Measurements from ENCODE around the gene RIBC1. TPM values are rescaled to one million over a fixed set of nuclear protein-coding genes. Genes with fewer than 3 reads are reported as not detected.
"Not testable (repeated sequence)": the region's sequence is repeated elsewhere in the genome, so short reads cannot be mapped to it uniquely, and the experiment has no call there.

RIBC1 gene
- total and polyA plus RNA-seq, 2 experiments from 2014 or later, result 0.45 to 0.55 TPM

DNA sequence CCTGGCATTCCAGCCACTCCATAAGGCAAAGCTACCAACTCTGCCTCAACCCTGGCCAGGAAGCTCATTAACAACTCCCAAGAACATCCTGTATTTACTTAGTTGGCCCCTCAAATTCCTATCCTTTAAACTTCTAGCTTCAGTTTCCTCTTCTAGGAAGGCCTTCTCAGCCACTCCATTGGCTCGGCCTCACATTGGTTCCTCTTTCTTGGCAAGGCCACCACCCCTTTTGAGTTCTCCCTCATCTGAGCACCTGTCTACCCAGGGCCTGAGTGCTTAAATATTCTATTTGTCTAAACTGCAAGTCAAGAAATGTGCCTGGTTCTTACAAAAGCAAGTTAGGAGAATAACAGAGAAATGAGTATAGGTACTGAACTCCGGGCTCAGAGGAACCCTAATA is 10.2 kb upstream of the RIBC1 start (continued):
- TF ChIP-seq NANOG (IDR thresholded peaks at IDR 0.05; ENCODE audit: borderline replicate concordance) (no peak), POLR2AphosphoS5 (IDR thresholded peaks at IDR 0.05; ENCODE audit: low read depth) (no peak), ZNF114 (CRISPR knock-in tag; IDR thresholded peaks at IDR 0.05) (no peak), STAT1 (IDR thresholded peaks at IDR 0.05; ENCODE audit: unreplicated experiment) (no peak)

DNA sequence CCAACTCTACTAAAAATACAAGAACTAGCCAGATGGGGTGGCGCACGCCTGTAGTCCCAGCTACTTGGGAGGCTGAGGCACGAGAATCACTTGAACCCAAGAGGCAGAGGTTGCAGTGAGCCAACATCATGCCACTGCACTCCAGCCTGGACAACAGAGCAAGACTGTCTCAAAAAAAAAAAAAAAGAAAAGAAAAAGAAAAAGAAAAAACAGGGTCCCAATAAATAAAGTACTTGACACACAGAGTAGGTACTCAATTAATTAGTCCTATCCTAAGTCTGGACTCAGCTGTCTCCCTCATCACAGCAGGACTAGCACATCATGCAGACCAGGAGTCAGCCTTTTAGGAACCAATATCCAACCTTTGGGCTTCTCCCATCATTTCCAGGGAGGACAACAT is 2.3 kb upstream of the RIBC1 start:
- not testable (repeated sequence) for H3K4me1 ChIP-seq (ENCODE audit: insufficient read depth); ATAC-seq; H3K36me3 ChIP-seq (ENCODE audit: insufficient read depth); H3K4me3 ChIP-seq; H3K27ac Mint-ChIP-seq; H3K27me3 ChIP-seq (ENCODE audit: insufficient read depth); H2AFZ ChIP-seq; DNase-seq (ENCODE audit: low spot score); H3F3A ChIP-seq (replicated peaks; ENCODE audit: low read depth); H3K9me2 ChIP-seq (ENCODE audit: insufficient read depth); H3K9me3 Mint-ChIP-seq; H3K27ac ChIP-seq (ENCODE audit: low read depth); H3K27me3 Mint-ChIP-seq (ENCODE audit: insufficient read depth, low read depth, poor library complexity)
- peaks cover 13% of the 10 kb centered on the region; the same call in 1 of the 3 replicates for H3K36me3 Mint-ChIP-seq (ENCODE audit: low read depth)
- H4K20me1 ChIP-seq (replicated peaks; ENCODE audit: insufficient read depth), result peaks cover 11% of the 10 kb centered on the region
- peaks cover 55% of the 10 kb centered on the region for H3K79me2 ChIP-seq (replicated peaks; ENCODE audit: insufficient read depth)
- H3K4me1 Mint-ChIP-seq, result peaks cover 12% of the 10 kb centered on the region
- peak overlapping the region; percentile 99 for H3K4me3 Mint-ChIP-seq
- peak overlapping the region; percentile 79; the same call in 1 of the 2 replicates for H3K4me2 ChIP-seq

DNA sequence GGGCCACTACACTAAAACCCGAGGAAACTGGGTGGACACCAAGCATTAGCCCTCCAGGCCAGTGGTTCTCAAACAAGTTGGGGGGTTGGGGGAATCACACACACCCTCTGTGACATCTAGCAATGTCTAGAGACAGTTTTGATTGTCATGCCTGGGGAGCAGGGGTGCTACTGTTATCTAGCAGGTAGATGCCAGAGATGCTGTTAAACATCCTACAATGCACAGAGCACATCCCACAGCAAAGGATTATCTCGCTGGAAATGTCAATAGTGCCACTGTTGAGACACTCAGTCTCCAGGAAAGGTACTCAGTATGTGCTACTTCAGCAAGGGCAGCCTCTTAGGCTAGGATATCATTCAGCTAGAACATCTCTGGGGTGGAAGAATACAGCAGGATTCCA is 1.5 kb upstream of the RIBC1 start:
- Histone ChIP-seq H3K9me2 (ENCODE audit: insufficient read depth) (no peaks in the 10 kb centered on the region), H3K27ac (ENCODE audit: low read depth) (no peak overlapping the region), H3K4me3 (peak overlapping the region; percentile 82), H3K27me3 (ENCODE audit: insufficient read depth) (no peaks in the 10 kb centered on the region), H2AFZ (no peak overlapping the region), H3K36me3 (ENCODE audit: insufficient read depth) (no peaks in the 10 kb centered on the region), H3K79me2 (replicated peaks; ENCODE audit: insufficient read depth) (peaks cover 55% of the 10 kb centered on the region), H3K4me2 (peak overlapping the region; percentile 79), H3K4me1 (ENCODE audit: insufficient read depth) (peaks cover 5% of the 10 kb centered on the region; the same call in 1 of the 2 replicates), H3F3A (replicated peaks; ENCODE audit: low read depth) (no peaks in the 10 kb centered on the region), H4K20me1 (replicated peaks; ENCODE audit: insufficient read depth) (peaks cover 11% of the 10 kb centered on the region)
- ATAC-seq, result no peak
- H3K4me3 Mint-ChIP-seq, result peak overlapping the region; percentile 99
- no peaks in the 10 kb centered on the region for H3K9me3 Mint-ChIP-seq
- H3K27ac Mint-ChIP-seq, result peak overlapping the region; percentile 99
- peaks cover 4% of the 10 kb centered on the region for H3K27me3 Mint-ChIP-seq (ENCODE audit: insufficient read depth, low read depth, poor library complexity)
- peaks cover 13% of the 10 kb centered on the region; the same call in 1 of the 3 replicates for H3K36me3 Mint-ChIP-seq (ENCODE audit: low read depth)
- DNase-seq (ENCODE audit: low spot score), result no peak
- peaks cover 12% of the 10 kb centered on the region for H3K4me1 Mint-ChIP-seq
- TF ChIP-seq NANOG (IDR thresholded peaks at IDR 0.05; ENCODE audit: borderline replicate concordance), result no peak
- TF ChIP-seq STAT1 (IDR thresholded peaks at IDR 0.05; ENCODE audit: unreplicated experiment), result no peak
- TF ChIP-seq ZNF114 (CRISPR knock-in tag; IDR thresholded peaks at IDR 0.05), result no peak
- TF ChIP-seq, protein P1, sequence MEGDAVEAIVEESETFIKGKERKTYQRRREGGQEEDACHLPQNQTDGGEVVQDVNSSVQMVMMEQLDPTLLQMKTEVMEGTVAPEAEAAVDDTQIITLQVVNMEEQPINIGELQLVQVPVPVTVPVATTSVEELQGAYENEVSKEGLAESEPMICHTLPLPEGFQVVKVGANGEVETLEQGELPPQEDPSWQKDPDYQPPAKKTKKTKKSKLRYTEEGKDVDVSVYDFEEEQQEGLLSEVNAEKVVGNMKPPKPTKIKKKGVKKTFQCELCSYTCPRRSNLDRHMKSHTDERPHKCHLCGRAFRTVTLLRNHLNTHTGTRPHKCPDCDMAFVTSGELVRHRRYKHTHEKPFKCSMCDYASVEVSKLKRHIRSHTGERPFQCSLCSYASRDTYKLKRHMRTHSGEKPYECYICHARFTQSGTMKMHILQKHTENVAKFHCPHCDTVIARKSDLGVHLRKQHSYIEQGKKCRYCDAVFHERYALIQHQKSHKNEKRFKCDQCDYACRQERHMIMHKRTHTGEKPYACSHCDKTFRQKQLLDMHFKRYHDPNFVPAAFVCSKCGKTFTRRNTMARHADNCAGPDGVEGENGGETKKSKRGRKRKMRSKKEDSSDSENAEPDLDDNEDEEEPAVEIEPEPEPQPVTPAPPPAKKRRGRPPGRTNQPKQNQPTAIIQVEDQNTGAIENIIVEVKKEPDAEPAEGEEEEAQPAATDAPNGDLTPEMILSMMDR (conservative IDR thresholded peaks at IDR 0.05; ENCODE audit: low read depth in 2 of 2), result no peak
- no peak for TF ChIP-seq EZH2 (IDR thresholded peaks at IDR 0.05; ENCODE audit: low read depth, unreplicated experiment)
- TF ChIP-seq, protein P2, sequence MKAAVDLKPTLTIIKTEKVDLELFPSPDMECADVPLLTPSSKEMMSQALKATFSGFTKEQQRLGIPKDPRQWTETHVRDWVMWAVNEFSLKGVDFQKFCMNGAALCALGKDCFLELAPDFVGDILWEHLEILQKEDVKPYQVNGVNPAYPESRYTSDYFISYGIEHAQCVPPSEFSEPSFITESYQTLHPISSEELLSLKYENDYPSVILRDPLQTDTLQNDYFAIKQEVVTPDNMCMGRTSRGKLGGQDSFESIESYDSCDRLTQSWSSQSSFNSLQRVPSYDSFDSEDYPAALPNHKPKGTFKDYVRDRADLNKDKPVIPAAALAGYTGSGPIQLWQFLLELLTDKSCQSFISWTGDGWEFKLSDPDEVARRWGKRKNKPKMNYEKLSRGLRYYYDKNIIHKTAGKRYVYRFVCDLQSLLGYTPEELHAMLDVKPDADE (IDR thresholded peaks at IDR 0.05), result no peak
- no peak for TF ChIP-seq CREB1 (CRISPR knock-in tag; IDR thresholded peaks at IDR 0.05; ENCODE audit: low read depth)
- no peak for TF ChIP-seq EZH2phosphoT487 (IDR thresholded peaks at IDR 0.05; ENCODE audit: unreplicated experiment)
- TF ChIP-seq, protein P3, sequence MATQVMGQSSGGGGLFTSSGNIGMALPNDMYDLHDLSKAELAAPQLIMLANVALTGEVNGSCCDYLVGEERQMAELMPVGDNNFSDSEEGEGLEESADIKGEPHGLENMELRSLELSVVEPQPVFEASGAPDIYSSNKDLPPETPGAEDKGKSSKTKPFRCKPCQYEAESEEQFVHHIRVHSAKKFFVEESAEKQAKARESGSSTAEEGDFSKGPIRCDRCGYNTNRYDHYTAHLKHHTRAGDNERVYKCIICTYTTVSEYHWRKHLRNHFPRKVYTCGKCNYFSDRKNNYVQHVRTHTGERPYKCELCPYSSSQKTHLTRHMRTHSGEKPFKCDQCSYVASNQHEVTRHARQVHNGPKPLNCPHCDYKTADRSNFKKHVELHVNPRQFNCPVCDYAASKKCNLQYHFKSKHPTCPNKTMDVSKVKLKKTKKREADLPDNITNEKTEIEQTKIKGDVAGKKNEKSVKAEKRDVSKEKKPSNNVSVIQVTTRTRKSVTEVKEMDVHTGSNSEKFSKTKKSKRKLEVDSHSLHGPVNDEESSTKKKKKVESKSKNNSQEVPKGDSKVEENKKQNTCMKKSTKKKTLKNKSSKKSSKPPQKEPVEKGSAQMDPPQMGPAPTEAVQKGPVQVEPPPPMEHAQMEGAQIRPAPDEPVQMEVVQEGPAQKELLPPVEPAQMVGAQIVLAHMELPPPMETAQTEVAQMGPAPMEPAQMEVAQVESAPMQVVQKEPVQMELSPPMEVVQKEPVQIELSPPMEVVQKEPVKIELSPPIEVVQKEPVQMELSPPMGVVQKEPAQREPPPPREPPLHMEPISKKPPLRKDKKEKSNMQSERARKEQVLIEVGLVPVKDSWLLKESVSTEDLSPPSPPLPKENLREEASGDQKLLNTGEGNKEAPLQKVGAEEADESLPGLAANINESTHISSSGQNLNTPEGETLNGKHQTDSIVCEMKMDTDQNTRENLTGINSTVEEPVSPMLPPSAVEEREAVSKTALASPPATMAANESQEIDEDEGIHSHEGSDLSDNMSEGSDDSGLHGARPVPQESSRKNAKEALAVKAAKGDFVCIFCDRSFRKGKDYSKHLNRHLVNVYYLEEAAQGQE (IDR thresholded peaks at IDR 0.05; ENCODE audit: unreplicated experiment), result no peak
- no peak for TF ChIP-seq JUNB (IDR thresholded peaks at IDR 0.05; ENCODE audit: unreplicated experiment)
- no peak for TF ChIP-seq ZNF331 (CRISPR knock-in tag; IDR thresholded peaks at IDR 0.05; ENCODE audit: low read depth)

Data from GM23338 (cell line).